HCT116 (cell line): ENCODE results near the gene MDFIC2. TPM values are rescaled to one million over a fixed set of nuclear protein-coding genes. Genes with fewer than 3 reads are reported as not detected.

Experiments
- ATAC-seq: fragments of 200-7000 bp; cut with Tn5 transposase; 2 replicates; pipeline ENCODE4 v1.9.1; 2020; ENCODE audit warnings: mild to moderate bottlenecking, moderate library complexity
- BruUV-seq: library from RNA; stranded (reverse); fragments of 400-500 nt; replicated peaks from 2 replicates; lab custom pipeline; 2021; lab: Mats Ljungman, UMichigan
- CTCF ChIA-PET: fragments of 300-600 bp; sonication (Branson Sonifier 250); formaldehyde crosslinking; loops from one replicate; lab custom pipeline; 2021; ENCODE audit warnings: antibody characterized with exemption; lab: Charles Lee
- POLR2A ChIA-PET: fragments of 300-600, 350-600 bp; sonication (Branson Sonifier 250); formaldehyde crosslinking; loops from one replicate; lab custom pipeline; 2021; ENCODE audit warnings: antibody characterized with exemption; lab: Charles Lee
- RAD21 ChIA-PET, 2 experiments: fragments of 300-600 bp; sonication (Branson Sonifier 250); formaldehyde crosslinking; loops; one replicate each; lab custom pipeline; 2023; ENCODE audit warnings: low total read pairs in 2 of 2; ENCODE audit not compliant: uncharacterized antibody in 2 of 2, unreplicated experiment in 2 of 2, low non-redundant PET in 1 of 2; lab: Charles Lee
- DNase-seq: peaks from one replicate; pipeline ENCODE4 v3.0.0-alpha.2; 2010; ENCODE audit warnings: low read depth, low spot score
- H2AFZ ChIP-seq: fragments of 200-600 bp; shearing (Covaris generic), sonication (generic); 2 replicates; pipeline ENCODE4 v1.6.1; 2017; ENCODE audit warnings: low read depth, mixed run types, mixed read lengths, antibody characterized with exemption, low read length; ENCODE audit not compliant: poor library complexity, severe bottlenecking
- H3K27ac ChIP-seq: 2 replicates; pipeline ENCODE4 v1.5.1; 2012; ENCODE audit warnings: low read depth, low read length
- H3K27me3 ChIP-seq: fragments of 200-600 bp; sonication (generic); 2 replicates; pipeline ENCODE4 v1.6.1; 2016; ENCODE audit warnings: mixed run types, low read length, mixed read lengths; ENCODE audit not compliant: insufficient read depth
- H3K36me3 ChIP-seq, 2 experiments: fragments of 200-500 bp in 1 of 2; fragments of 200-600 bp in 1 of 2; sonication (Bioruptor generic) in 1 of 2; sonication (generic) in 1 of 2; 2 replicates each; pipeline versions ENCODE4 v1.5.1 to v1.6.1; 2014 to 2016; ENCODE audit warnings: low read length in 2 of 2, inconsistent platforms in 1 of 2, mixed read lengths in 1 of 2, mixed run types in 1 of 2; ENCODE audit not compliant: insufficient read depth in 2 of 2, control insufficient read depth in 1 of 2
- H3K4me1 ChIP-seq, 2 experiments: fragments of 200-600 bp in 1 of 2; sonication (generic) in 1 of 2; 2 replicates each; pipeline versions ENCODE4 v1.5.1 to v1.6.1; 2012 to 2017; ENCODE audit warnings: low read length in 2 of 2, inconsistent platforms in 1 of 2, mild to moderate bottlenecking in 1 of 2, mixed read lengths in 1 of 2, mixed run types in 1 of 2, moderate library complexity in 1 of 2; ENCODE audit not compliant: insufficient read depth in 2 of 2, control insufficient read depth in 1 of 2
- H3K4me2 ChIP-seq: fragments of 200-600 bp; sonication (generic); 2 replicates; pipeline ENCODE4 v1.6.1; 2017; ENCODE audit warnings: mixed run types, low read length, mixed read lengths
- H3K4me3 ChIP-seq, 2 experiments: fragments of 200-600 bp in 1 of 2; sonication (generic) in 1 of 2; replicated peaks in 1 of 2; 2 replicates each; pipeline ENCODE4 v1.5.1; 2011 to 2016; ENCODE audit warnings: low read length in 2 of 2, control low read depth in 1 of 2, low read depth in 1 of 2, mild to moderate bottlenecking in 1 of 2, mixed read lengths in 1 of 2, mixed run types in 1 of 2
- H3K79me2 ChIP-seq: fragments of 200-600 bp; sonication (generic); 2 replicates; pipeline ENCODE4 v1.6.1; 2017; ENCODE audit warnings: mild to moderate bottlenecking, mixed run types, low read length, moderate library complexity, mixed read lengths; ENCODE audit not compliant: insufficient read depth
- H3K9ac ChIP-seq: fragments of 200-600 bp; sonication (generic); 2 replicates; pipeline ENCODE4 v1.6.1; 2016; ENCODE audit warnings: low read length, mixed read lengths
- H3K9me2 ChIP-seq: fragments of 200-600 bp; sonication (generic), shearing (Covaris generic); 2 replicates; pipeline ENCODE4 v1.6.1; 2017; ENCODE audit warnings: mixed run types, mild to moderate bottlenecking, moderate library complexity; ENCODE audit not compliant: insufficient read depth
- H3K9me3 ChIP-seq, 2 experiments: fragments of 200-500 bp in 1 of 2; fragments of 200-600 bp in 1 of 2; sonication (Bioruptor generic) in 1 of 2; sonication (generic) in 1 of 2; 2 replicates each; pipeline ENCODE4 v1.6.1; 2014 to 2017; ENCODE audit warnings: low read length in 2 of 2, mixed read lengths in 2 of 2, inconsistent platforms in 1 of 2, low read depth in 1 of 2, mild to moderate bottlenecking in 1 of 2, mixed run types in 1 of 2, moderate library complexity in 1 of 2; ENCODE audit not compliant: control insufficient read depth in 1 of 2, insufficient read depth in 1 of 2
- H4K20me1 ChIP-seq: fragments of 200-600 bp; sonication (generic), shearing (Covaris generic); 2 replicates; pipeline ENCODE4 v1.6.1; 2017; ENCODE audit warnings: mixed run types, mild to moderate bottlenecking, moderate library complexity; ENCODE audit not compliant: insufficient read depth
- CBX3 ChIP-seq: IDR thresholded peaks from 2 replicates; pipeline ENCODE4 v1.6.1; 2012; ENCODE audit warnings: low read depth
- CEBPB ChIP-seq: IDR thresholded peaks from 2 replicates; pipeline ENCODE4 v1.6.1; 2012; ENCODE audit warnings: low read depth
- EGR1 ChIP-seq: IDR thresholded peaks from 2 replicates; pipeline ENCODE4 v1.6.1; 2012; ENCODE audit warnings: low read depth
- ELF1 ChIP-seq: IDR thresholded peaks from 2 replicates; pipeline ENCODE4 v1.6.1; 2012; ENCODE audit warnings: low read depth, borderline replicate concordance
- EZH2 ChIP-seq: fragments of 200-600 bp; sonication (generic); IDR thresholded peaks from 2 replicates; pipeline ENCODE4 v1.6.1; 2017; ENCODE audit warnings: antibody characterized with exemption, mixed run types
- FOSL1 ChIP-seq: IDR thresholded peaks from 2 replicates; pipeline ENCODE4 v1.6.1; 2012; ENCODE audit warnings: low read depth
- JUND ChIP-seq: IDR thresholded peaks from 2 replicates; pipeline ENCODE4 v1.6.1; 2012
- POLR2A ChIP-seq: IDR thresholded peaks from 2 replicates; pipeline ENCODE4 v1.7.0; 2011; ENCODE audit warnings: borderline replicate concordance; ENCODE audit not compliant: insufficient read depth, insufficient read length; ENCODE audit errors: extremely low read depth
- RAD21 ChIP-seq: IDR thresholded peaks from 2 replicates; pipeline ENCODE4 v1.6.1; 2012; ENCODE audit warnings: low read depth, mild to moderate bottlenecking
- SIN3A ChIP-seq: IDR thresholded peaks from 2 replicates; pipeline ENCODE4 v1.6.1; 2012; ENCODE audit warnings: low read depth
- SP1 ChIP-seq: IDR thresholded peaks from 2 replicates; pipeline ENCODE4 v1.6.1; 2012; ENCODE audit warnings: low read depth
- SRF ChIP-seq: IDR thresholded peaks from 2 replicates; pipeline ENCODE4 v1.6.1; 2012; ENCODE audit warnings: low read depth
- TCF7L2 ChIP-seq: IDR thresholded peaks from 2 replicates; pipeline ENCODE4 v1.7.0; 2011; ENCODE audit warnings: borderline replicate concordance, inconsistent platforms; ENCODE audit not compliant: insufficient read depth, insufficient read length; ENCODE audit errors: extremely low read depth
- YY1 ChIP-seq: IDR thresholded peaks from 2 replicates; pipeline ENCODE4 v1.6.1; 2011; ENCODE audit warnings: low read length, low read depth, moderate library complexity, mild to moderate bottlenecking; ENCODE audit not compliant: insufficient replicate concordance; ENCODE audit errors: extremely low read depth
- intact Hi-C: fragments of 100-400 bp; cut with micrococcal nuclease; formaldehyde crosslinking; loops from 2 replicates; pipeline ENCODE4 v1.10.0; 2022
- total RNA-seq: library from RNA; stranded (reverse); gene quantifications from one replicate; pipeline ENCODE4 v1.2.1, GENCODE V29; 2021; ENCODE audit not compliant: unreplicated experiment
- TF ChIP-seq, protein P1 (sequence below), 3 experiments: fragments of 200-600 bp in 1 of 3; sonication (generic) in 1 of 3; IDR thresholded peaks in 2 of 3; conservative IDR thresholded peaks in 1 of 3; 2 replicates each; pipeline ENCODE4 v1.5.1; 2012 to 2017; ENCODE audit warnings: low read depth in 2 of 3, low read length in 2 of 3, antibody characterized with exemption in 1 of 3, borderline replicate concordance in 1 of 3, control low read depth in 1 of 3, mild to moderate bottlenecking in 1 of 3, mixed read lengths in 1 of 3, mixed run types in 1 of 3, moderate library complexity in 1 of 3; ENCODE audit not compliant: insufficient read depth in 1 of 3
- TF ChIP-seq, protein P2 (sequence below): IDR thresholded peaks from 2 replicates; pipeline ENCODE4 v1.6.1; 2012; ENCODE audit warnings: low read depth
- TF ChIP-seq, protein P3 (sequence below): IDR thresholded peaks from 2 replicates; pipeline ENCODE4 v1.6.1; 2011; ENCODE audit warnings: mild to moderate bottlenecking, low read length, moderate library complexity; ENCODE audit not compliant: insufficient replicate concordance; ENCODE audit errors: extremely low read depth
- TF ChIP-seq, protein P4 (sequence below): IDR thresholded peaks from 2 replicates; pipeline ENCODE4 v1.6.1; 2012

Gene MDFIC2
- total RNA-seq, 1 experiment from 2014 or later: not detected

DNA sequence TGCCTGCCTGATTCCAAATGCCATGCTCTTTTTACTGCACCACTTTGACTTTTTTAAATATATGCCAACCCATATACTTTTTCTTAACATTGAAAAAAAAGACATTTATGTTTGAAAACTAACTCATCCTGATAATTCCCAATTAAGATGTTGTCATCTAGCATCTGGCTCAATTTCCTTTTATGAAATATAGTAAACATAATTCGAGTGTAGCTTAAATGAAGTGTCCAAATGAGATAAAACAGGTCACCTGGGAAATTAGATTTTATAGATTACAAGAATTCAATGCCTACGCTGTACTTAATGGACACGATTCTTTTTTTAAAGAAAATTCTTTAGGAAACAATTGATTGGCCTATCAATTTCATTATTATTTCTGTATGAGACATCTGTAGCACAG, 2.8 kb downstream of the MDFIC2 start:
- BruUV-seq: no TSS peak
- Histone ChIP-seq H3K9me3 (peaks cover 0 to 6% of the 10 kb centered on the region in 2 experiments; a peak in 2 of 4 replicates), H3K4me3 (no peak overlapping the region), H3K27me3 (no peaks in the 10 kb centered on the region), H3K79me2 (no peaks in the 10 kb centered on the region), H3K9me2 (no peaks in the 10 kb centered on the region), H3K4me2 (no peak overlapping the region), H3K9ac (no peak overlapping the region), H3K4me1 (no peaks in the 10 kb centered on the region), H4K20me1 (no peaks in the 10 kb centered on the region), H3K27ac (no peak overlapping the region), H2AFZ (no peak overlapping the region), H3K36me3 (no peaks in the 10 kb centered on the region)
- intact Hi-C loops: no loop called here
- CTCF ChIA-PET: no interaction called here
- no peak for DNase-seq
- ATAC-seq: no peak
- POLR2A ChIA-PET: no interaction called here
- RAD21 ChIA-PET: no interaction called here
- TF ChIP-seq TCF7L2: no peak
- TF ChIP-seq, protein P1, sequence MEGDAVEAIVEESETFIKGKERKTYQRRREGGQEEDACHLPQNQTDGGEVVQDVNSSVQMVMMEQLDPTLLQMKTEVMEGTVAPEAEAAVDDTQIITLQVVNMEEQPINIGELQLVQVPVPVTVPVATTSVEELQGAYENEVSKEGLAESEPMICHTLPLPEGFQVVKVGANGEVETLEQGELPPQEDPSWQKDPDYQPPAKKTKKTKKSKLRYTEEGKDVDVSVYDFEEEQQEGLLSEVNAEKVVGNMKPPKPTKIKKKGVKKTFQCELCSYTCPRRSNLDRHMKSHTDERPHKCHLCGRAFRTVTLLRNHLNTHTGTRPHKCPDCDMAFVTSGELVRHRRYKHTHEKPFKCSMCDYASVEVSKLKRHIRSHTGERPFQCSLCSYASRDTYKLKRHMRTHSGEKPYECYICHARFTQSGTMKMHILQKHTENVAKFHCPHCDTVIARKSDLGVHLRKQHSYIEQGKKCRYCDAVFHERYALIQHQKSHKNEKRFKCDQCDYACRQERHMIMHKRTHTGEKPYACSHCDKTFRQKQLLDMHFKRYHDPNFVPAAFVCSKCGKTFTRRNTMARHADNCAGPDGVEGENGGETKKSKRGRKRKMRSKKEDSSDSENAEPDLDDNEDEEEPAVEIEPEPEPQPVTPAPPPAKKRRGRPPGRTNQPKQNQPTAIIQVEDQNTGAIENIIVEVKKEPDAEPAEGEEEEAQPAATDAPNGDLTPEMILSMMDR (IDR thresholded peaks at IDR 0.05 in 2 of 3, conservative IDR thresholded peaks at IDR 0.05 in 1 of 3; ENCODE audit: borderline replicate concordance in 1 of 3, insufficient read depth in 1 of 3, low read depth in 2 of 3, low read length in 2 of 3): no peak
- no peak for TF ChIP-seq CBX3
- TF ChIP-seq, protein P2, sequence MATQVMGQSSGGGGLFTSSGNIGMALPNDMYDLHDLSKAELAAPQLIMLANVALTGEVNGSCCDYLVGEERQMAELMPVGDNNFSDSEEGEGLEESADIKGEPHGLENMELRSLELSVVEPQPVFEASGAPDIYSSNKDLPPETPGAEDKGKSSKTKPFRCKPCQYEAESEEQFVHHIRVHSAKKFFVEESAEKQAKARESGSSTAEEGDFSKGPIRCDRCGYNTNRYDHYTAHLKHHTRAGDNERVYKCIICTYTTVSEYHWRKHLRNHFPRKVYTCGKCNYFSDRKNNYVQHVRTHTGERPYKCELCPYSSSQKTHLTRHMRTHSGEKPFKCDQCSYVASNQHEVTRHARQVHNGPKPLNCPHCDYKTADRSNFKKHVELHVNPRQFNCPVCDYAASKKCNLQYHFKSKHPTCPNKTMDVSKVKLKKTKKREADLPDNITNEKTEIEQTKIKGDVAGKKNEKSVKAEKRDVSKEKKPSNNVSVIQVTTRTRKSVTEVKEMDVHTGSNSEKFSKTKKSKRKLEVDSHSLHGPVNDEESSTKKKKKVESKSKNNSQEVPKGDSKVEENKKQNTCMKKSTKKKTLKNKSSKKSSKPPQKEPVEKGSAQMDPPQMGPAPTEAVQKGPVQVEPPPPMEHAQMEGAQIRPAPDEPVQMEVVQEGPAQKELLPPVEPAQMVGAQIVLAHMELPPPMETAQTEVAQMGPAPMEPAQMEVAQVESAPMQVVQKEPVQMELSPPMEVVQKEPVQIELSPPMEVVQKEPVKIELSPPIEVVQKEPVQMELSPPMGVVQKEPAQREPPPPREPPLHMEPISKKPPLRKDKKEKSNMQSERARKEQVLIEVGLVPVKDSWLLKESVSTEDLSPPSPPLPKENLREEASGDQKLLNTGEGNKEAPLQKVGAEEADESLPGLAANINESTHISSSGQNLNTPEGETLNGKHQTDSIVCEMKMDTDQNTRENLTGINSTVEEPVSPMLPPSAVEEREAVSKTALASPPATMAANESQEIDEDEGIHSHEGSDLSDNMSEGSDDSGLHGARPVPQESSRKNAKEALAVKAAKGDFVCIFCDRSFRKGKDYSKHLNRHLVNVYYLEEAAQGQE: no peak
- TF ChIP-seq SRF: no peak
- no peak for TF ChIP-seq JUND
- TF ChIP-seq YY1: no peak
- TF ChIP-seq SIN3A: no peak
- TF ChIP-seq SP1: no peak
- TF ChIP-seq, protein P3, sequence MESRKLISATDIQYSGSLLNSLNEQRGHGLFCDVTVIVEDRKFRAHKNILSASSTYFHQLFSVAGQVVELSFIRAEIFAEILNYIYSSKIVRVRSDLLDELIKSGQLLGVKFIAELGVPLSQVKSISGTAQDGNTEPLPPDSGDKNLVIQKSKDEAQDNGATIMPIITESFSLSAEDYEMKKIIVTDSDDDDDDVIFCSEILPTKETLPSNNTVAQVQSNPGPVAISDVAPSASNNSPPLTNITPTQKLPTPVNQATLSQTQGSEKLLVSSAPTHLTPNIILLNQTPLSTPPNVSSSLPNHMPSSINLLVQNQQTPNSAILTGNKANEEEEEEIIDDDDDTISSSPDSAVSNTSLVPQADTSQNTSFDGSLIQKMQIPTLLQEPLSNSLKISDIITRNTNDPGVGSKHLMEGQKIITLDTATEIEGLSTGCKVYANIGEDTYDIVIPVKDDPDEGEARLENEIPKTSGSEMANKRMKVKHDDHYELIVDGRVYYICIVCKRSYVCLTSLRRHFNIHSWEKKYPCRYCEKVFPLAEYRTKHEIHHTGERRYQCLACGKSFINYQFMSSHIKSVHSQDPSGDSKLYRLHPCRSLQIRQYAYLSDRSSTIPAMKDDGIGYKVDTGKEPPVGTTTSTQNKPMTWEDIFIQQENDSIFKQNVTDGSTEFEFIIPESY: no peak
- no peak for TF ChIP-seq FOSL1
- TF ChIP-seq EGR1: no peak
- TF ChIP-seq ELF1: no peak
- TF ChIP-seq, protein P4, sequence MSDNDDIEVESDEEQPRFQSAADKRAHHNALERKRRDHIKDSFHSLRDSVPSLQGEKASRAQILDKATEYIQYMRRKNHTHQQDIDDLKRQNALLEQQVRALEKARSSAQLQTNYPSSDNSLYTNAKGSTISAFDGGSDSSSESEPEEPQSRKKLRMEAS: no peak
- TF ChIP-seq EZH2: no peak
- no peak for TF ChIP-seq CEBPB
- TF ChIP-seq RAD21: no peak
- TF ChIP-seq POLR2A: no peak
